ENCODE measurements around the gene PSG5.
"Not testable (repeated sequence)": the region's sequence is repeated elsewhere in the genome, so short reads cannot be mapped to it uniquely, and the experiment has no call there.

Gene PSG5

GRCh38 chr19:43188092-43188491 is 1.8 kb upstream of the PSG5 start:
- DNase-seq (ENCODE audit: low read depth, low spot score): not testable (repeated sequence)

DNA sequence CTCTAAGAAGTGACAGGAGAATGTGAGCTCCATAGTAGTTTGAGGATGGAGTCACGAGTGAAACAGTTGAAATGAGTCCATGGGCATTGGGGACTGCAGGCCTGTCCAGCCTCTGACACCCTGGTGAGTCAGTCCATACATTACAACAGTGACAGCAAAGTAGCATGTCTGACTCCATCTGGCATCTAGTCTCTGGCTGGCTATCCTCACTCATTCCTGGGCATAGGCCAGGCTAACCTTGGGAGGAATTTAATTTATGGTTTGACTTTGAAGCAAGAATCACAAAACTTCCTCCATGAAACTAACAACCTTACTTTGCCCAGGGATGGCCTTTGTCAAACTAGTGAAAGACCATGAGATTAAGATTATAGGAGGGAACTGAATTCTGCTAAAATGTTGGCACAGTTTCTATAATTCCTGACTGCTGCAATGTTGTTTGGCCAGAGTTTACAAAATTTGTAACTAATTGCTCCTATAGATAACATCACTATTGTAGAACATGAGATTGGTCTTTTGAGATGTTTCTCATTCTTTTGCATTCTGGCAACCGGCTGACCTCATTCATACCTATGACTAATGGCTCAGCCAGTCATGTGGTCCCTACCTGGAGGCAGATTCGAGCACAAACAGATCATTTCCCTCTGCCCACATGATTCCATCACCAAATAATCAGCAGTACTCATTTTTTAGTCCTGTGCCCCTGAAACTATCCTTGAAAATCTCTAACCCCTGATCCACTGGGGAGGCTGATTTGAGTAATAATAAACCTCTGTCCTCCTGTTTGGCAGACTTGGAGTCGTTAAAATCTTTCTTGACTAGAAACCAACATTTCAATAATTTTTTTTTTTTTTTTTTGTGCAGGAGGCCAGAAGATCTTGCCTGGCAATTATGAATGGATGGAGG is 4.2 kb downstream of the PSG5 start:
- not testable (repeated sequence) for DNase-seq (ENCODE audit: low read depth, low spot score)

DNA sequence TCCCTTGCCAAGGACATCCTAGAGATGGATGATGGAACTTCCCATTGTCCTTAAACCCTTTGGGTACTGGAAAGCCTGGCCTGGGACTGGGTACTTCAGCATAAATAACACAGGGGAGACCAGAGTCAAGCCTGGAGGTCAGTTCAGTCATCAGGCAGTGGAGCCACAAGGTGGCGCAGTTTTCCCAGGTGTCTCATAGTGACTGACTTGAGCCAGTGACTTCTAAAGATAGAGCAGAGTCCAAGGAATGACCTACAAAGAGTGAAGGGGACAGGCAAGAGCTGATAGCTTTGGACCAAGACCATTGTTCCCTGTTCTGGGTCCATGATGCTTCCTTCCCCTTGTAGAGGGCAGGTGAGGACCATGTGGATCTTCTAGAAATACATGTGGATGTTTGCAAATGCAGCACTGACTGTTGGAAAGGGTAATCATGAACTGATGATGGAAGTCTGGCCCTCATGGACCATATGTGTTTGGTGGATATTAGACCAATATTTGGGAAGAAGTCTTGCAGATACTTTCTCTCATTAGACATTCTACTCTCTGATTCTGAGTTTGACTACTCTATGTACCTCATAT is 6.7 kb downstream of the PSG5 start:
- not testable (repeated sequence) for DNase-seq (ENCODE audit: low read depth, low spot score)

- not testable (repeated sequence) for DNase-seq (ENCODE audit: low read depth, low spot score)
Observed at GRCh38 chr19:43178577-43178976, 7.8 kb downstream of the PSG5 start.

DNA sequence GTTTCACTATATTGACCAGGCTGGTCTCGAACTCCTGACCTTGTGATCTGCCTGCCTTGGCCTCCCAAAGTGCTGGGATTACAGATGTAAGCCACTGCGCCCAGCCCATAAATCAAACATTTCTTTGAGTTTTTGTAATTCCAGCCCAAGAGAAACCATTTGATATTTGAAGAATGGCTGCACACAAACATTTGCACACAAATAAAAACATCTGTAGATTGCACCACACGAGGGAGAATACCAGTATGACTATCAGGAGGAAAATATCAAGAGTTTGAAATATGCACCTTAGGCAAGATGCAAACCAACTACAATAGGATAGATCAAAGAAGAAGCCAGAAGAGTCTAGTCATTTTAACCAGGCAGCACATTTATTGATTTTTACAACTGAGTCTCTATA is 20.4 kb downstream of the PSG5 start:
- DNase-seq (ENCODE audit: low read depth, low spot score): not testable (repeated sequence)

GRCh38 chr19:43163135-43163534 is 23.2 kb downstream of the PSG5 start:
- not testable (repeated sequence) for DNase-seq (ENCODE audit: low read depth, low spot score)

DNA sequence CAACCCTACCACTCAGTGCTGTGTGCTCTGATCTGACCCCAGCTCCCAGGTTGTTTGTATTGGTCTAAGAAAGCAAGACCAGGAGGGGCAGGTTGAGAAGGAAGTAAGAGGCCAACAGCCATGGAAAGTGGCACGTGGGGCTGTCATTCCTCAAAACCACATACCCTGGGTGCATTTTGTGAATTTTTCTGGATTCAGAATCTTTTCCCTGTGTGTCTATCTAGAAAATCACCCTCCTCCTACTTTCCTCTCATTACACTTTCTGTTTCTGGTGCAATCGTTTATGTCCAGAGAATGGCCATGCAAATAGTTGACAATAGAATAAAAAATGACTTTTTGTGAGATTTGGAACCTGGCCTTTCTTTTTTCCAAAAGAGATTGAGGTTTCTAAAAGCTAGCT is 24.1 kb downstream of the PSG5 start:
- not testable (repeated sequence) for DNase-seq (ENCODE audit: low read depth, low spot score)

GRCh38 chr19:43152214-43152613 is 34.1 kb downstream of the PSG5 start:
- DNase-seq (ENCODE audit: low read depth, low spot score): no peak

DNA sequence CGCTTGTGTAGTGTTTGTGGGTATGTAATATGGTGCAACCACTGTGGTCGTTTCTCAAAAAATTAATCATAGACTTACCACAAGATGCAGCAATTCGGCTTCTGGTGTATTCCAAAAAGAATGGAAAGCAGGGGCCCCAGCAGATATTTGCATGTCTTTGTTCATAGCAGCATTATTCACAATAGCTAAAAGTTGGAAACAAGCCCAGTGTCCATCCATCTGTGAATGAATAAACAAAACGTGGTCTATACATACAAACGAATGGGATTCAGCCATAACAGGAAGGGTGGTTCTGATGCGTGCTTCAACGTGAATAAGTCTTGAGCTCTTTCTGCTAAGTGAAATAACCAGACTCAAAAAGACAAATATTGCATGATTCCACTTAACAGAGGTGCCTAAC is 36.5 kb downstream of the PSG5 start:
- DNase-seq (ENCODE audit: low read depth, low spot score): not testable (repeated sequence)

GRCh38 chr19:43148233-43148632 is 38.1 kb downstream of the PSG5 start:
- no peak for DNase-seq (ENCODE audit: low read depth, low spot score)

DNA sequence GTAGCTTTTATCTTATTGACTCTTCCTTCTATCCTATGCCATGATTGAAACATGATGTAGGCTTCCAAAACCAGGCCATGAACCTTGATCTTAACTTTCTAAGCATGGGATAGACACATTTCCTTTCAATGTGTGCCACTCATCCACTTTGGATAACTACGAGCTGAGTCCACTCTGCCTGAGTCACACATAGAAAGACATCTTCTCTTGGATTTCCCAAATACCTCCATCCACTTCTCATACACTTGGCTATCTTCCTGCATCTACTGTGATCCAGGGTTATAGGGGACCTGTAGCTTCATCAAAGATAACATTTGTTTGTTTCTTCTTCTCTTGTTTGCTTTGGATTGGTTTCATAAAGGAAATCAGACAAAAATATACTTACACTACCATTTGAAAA is 44.6 kb downstream of the PSG5 start:
- DNase-seq (ENCODE audit: low read depth, low spot score): not testable (repeated sequence)

- no peak for DNase-seq (ENCODE audit: low read depth, low spot score)
Observed at GRCh38 chr19:43132696-43133095, 53.6 kb downstream of the PSG5 start.

- DNase-seq (ENCODE audit: low read depth, low spot score): not testable (repeated sequence)
Observed at GRCh38 chr19:43131281-43131842, 55.0 kb downstream of the PSG5 start.

DNA sequence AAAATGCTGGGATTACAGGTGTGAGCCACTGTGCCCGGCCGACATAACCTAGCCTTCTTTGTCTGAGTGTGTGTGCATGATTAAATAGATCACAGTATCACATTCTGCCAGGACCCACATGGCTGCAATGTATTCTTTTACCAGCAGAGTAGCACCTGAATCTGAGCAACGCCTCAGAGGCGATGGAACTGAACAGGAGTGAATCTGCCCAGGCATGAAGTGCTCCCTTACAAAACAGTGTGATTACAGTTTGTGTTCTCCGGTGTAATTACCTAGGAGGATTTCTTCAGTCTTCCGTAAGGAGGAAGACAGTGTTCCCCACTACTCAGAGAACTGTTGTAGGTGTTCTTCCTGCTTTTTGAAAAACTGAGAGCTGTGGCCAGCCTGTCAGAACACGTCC is 57.1 kb downstream of the PSG5 start:
- not testable (repeated sequence) for DNase-seq (ENCODE audit: low read depth, low spot score)

DNA sequence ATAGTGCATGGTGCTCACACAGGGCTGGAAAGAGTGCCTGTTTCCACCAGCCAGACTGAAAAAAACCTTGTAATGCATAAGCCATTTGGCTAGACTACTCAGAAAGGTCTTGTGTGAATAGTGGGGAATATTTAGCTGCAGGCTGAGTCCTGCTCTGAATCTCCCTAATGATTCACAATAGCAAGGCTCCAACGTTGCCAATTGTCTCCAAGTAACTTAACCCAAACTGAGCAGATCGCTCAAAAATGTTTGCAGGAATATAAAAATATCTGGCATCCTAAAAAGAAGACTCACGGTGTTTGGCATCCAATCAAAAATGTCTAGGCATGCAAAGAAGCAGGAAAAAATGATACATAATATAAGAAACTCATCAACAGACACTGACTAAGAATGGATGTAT is 59.0 kb downstream of the PSG5 start:
- not testable (repeated sequence) for DNase-seq (ENCODE audit: low read depth, low spot score)

DNA sequence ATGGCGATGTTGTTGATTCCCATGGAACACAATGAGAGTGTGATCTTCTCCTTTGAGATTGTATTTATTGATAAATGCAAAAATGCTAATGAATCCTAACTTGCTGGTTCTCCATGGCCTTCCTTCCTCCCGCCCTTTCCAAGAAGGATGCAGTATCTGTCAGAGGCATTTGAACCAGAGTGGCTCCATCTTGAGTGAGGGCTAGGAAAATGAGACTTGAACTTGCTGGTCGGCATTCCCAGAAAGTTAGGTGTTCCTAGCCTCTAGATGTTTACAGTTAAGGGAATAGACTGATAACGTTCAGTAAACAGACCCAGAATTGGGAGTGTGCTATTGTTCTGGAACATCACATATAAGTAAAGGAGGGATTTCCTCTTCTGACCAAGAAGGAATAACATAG is 59.6 kb downstream of the PSG5 start:
- no peak for DNase-seq (ENCODE audit: low read depth, low spot score)

GRCh38 chr19:43124360-43124759 is 62.0 kb downstream of the PSG5 start:
- no peak for DNase-seq (ENCODE audit: low read depth, low spot score)

DNA sequence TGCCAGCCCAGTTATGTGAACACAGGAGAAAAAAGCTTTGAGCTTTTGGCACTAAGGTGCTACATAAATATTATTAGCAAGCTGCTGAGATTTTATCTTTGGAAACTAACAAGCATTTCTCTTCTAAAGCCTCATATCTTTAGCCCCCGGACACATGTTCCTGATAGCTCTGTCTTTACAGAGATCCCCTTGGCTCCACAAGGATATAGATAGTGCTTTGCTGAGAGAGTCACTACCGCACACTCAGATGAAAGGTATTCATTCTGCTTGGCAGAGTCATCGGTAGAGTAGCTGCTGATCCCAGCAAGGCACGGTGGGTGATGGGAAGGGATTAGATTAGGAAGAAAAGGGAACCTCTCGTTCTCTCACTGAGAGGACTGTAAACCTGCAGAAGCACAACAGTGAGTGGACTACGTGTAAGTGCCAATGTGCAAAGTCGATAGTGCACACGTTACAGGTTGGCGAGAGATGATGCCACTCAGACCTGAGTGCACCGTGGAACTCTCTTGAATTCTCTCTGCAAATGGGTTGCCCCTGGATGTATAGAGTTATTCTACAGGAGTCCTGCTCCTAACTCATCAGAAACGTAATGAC is 65.8 kb downstream of the PSG5 start:
- DNase-seq (ENCODE audit: low read depth, low spot score): not testable (repeated sequence)

DNA sequence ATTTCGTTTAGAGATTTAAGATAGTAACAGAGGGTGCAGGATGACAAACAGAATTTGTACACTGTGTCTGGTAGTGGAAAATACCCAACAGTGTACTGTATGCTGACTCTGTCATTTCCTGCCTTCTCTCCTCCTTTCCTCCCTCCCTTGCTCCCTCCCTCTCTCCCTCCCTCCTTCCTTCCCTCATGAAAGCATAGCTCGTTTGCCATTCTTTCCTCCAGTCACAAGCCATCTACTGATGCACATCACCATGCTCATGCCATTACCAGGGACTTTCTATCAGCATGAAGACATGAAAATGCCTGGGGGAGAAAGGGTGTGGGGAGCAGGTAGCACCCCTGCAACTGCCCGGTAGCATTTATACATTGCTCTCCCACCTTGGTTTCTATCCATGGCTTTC is 66.8 kb downstream of the PSG5 start:
- DNase-seq (ENCODE audit: low read depth, low spot score): not testable (repeated sequence)

Measured in smooth muscle cell of the brain vasculature (primary cell).